ENCODE data around the gene LRRC7. TPM values are rescaled to one million over a fixed set of nuclear protein-coding genes. Genes with fewer than 3 reads are reported as not detected.

Gene LRRC7
- total RNA-seq, 4 donors from 2014 or later: 0.07 to 1.9 (median 0.62) TPM

DNA sequence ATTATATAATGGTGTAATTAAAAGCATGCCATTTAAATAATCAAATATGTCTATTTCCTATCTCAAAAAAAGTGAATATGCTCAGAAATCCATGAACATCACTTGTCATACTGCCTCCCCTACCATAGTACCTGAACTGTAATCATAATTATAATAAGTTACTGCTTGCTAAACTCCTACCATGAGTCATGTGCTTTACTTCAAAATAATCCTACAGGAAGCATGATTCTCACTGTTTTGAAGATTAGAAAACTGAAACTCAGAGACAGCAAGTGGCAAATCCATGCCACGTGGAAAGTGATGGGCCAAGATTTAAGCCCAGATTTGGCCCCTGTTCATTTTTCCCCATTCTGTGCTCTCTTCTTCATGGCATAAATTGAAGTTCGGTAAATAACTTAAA lies 5.2 kb downstream of the LRRC7 start:
- WGBS, 2 donors (ENCODE audit: low coverage in 1 of 2): 80 to 95% methylated on average over 2 of the region's 2 CpGs
- H3K27ac ChIP-seq: no peak overlapping the region
- no peaks in the 10 kb centered on the region for H3K36me3 ChIP-seq
- no peak for ATAC-seq
- no peak for TF ChIP-seq POLR2AphosphoS5 (IDR thresholded peaks at IDR 0.05)
- no peak for TF ChIP-seq CTCF (IDR thresholded peaks at IDR 0.05)
- no peak for TF ChIP-seq EP300 (IDR thresholded peaks at IDR 0.05)
- no peak for TF ChIP-seq POLR2A (IDR thresholded peaks at IDR 0.05)
- H3K4me3 ChIP-seq: no peak overlapping the region
- no peaks in the 10 kb centered on the region for H3K9me3 ChIP-seq
- H3K4me1 ChIP-seq: peaks cover 0 to 22% (median 12%) of the 10 kb centered on the region in 3 donors
- peaks cover 31% of the 10 kb centered on the region for H3K27me3 ChIP-seq

GRCh38 chr1:69573911-69574310 lies 6.2 kb downstream of the LRRC7 start:
- Histone ChIP-seq H3K36me3 (no peaks in the 10 kb centered on the region), H3K27ac (no peak overlapping the region), H3K4me3 (no peak overlapping the region), H3K9me3 (no peaks in the 10 kb centered on the region), H3K4me1 (peaks cover 0 to 12% (median 2%) of the 10 kb centered on the region in 3 donors), H3K27me3 (peaks cover 21% of the 10 kb centered on the region)
- no peak for TF ChIP-seq POLR2AphosphoS5 (IDR thresholded peaks at IDR 0.05)
- TF ChIP-seq POLR2A (IDR thresholded peaks at IDR 0.05): no peak
- no peak for TF ChIP-seq CTCF (IDR thresholded peaks at IDR 0.05)
- TF ChIP-seq EP300 (IDR thresholded peaks at IDR 0.05): no peak
- 42 to 50% methylated on average over 2 of the region's 2 CpGs for WGBS, 2 donors (ENCODE audit: low coverage in 1 of 2)
- ATAC-seq: no peak

- no peak overlapping the region for H3K4me3 ChIP-seq
- no peak for ATAC-seq
- TF ChIP-seq POLR2A (IDR thresholded peaks at IDR 0.05) (no peak), CTCF (IDR thresholded peaks at IDR 0.05) (no peak), POLR2AphosphoS5 (IDR thresholded peaks at IDR 0.05) (no peak), EP300 (IDR thresholded peaks at IDR 0.05) (no peak)
- no peaks in the 10 kb centered on the region for H3K9me3 ChIP-seq
- H3K27me3 ChIP-seq: no peaks in the 10 kb centered on the region
- 14% methylated on average over 2 of the region's 2 CpGs for WGBS, 2 donors (ENCODE audit: low coverage in 1 of 2)
- H3K36me3 ChIP-seq: no peaks in the 10 kb centered on the region
- H3K4me1 ChIP-seq: no peaks in the 10 kb centered on the region
- H3K27ac ChIP-seq: no peak overlapping the region
Observed at GRCh38 chr1:69585666-69586065, 17.9 kb downstream of the LRRC7 start.

DNA sequence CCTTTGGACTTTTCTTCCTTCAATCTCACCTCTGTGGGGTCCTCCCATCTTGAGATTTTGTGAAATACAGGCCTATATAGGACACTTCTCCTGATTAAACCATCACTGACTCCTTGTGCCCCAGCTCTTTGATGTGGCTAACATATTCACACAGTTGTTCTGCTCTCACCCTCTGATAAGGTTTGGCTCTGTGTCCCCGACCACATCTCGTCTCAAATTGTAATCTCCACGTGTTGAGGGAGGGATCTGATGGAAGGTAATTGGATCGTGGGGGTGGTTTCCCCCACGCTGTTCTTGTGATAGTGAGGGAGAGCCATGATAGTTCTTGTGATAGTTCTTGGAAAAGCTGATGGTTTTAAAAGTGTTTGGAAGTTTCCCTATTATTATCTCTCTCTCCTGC lies 19.7 kb downstream of the LRRC7 start:
- no peak overlapping the region for H3K4me3 ChIP-seq
- WGBS, 2 donors (ENCODE audit: low coverage in 1 of 2): 87 to 91% methylated on average over 5 of the region's 5 CpGs
- no peaks in the 10 kb centered on the region for H3K36me3 ChIP-seq
- no peak overlapping the region for H3K27ac ChIP-seq
- H3K9me3 ChIP-seq: no peaks in the 10 kb centered on the region
- ATAC-seq: no peak
- TF ChIP-seq POLR2A (IDR thresholded peaks at IDR 0.05) (no peak), EP300 (IDR thresholded peaks at IDR 0.05) (no peak), CTCF (IDR thresholded peaks at IDR 0.05) (no peak), POLR2AphosphoS5 (IDR thresholded peaks at IDR 0.05) (no peak)
- no peaks in the 10 kb centered on the region for H3K4me1 ChIP-seq
- no peaks in the 10 kb centered on the region for H3K27me3 ChIP-seq

DNA sequence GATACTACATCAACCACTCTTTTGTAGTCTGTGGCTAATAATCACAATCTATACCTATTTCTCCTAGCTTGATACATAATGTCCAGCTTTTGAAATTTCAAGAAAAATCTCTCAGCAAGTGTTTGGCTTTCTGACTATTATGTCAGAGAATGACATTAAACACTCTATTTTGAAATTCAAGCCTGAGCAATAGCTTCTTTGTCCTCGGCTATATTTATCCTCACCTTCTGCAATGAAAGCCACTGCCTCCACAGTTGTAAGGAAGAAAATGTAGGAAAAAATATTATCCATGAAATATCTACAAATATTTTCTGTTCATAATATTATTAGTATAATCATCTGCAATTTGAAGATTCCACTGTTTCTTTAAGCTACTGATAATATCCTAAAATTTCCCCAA lies 22.1 kb downstream of the LRRC7 start:
- Histone ChIP-seq H3K27ac (no peak overlapping the region), H3K36me3 (no peaks in the 10 kb centered on the region), H3K9me3 (no peaks in the 10 kb centered on the region), H3K4me3 (no peak overlapping the region), H3K27me3 (no peaks in the 10 kb centered on the region), H3K4me1 (no peaks in the 10 kb centered on the region)
- ATAC-seq: no peak
- no peak for TF ChIP-seq POLR2AphosphoS5 (IDR thresholded peaks at IDR 0.05)
- no peak for TF ChIP-seq EP300 (IDR thresholded peaks at IDR 0.05)
- TF ChIP-seq POLR2A (IDR thresholded peaks at IDR 0.05): no peak
- TF ChIP-seq CTCF (IDR thresholded peaks at IDR 0.05): no peak
- WGBS, 2 donors (ENCODE audit: low coverage in 1 of 2): 33 to 57% methylated on average over 1 of the region's 1 CpG

Measured in gastroesophageal sphincter (tissue), 4 donors.